Caco-2 (cell line): ENCODE data around the gene PPP1R3C. TPM values are rescaled to one million over a fixed set of nuclear protein-coding genes. Genes with fewer than 3 reads are reported as not detected.

Experiments
- BruUV-seq: library from RNA; stranded (reverse); fragments of 400-500 nt; replicated peaks from 2 replicates; lab custom pipeline; 2021; lab: Mats Ljungman, UMichigan
- CTCF ChIA-PET: fragments of 300-600 bp; sonication (Branson Sonifier 250); formaldehyde crosslinking; loops from one replicate; lab custom pipeline; 2022; ENCODE audit warnings: antibody characterized with exemption; lab: Charles Lee
- POLR2A ChIA-PET: fragments of 300-600 bp; sonication (Branson Sonifier 250); formaldehyde crosslinking; loops from one replicate; lab custom pipeline; 2022; ENCODE audit warnings: antibody characterized with exemption; lab: Charles Lee
- DNase-seq, 2 experiments: peaks; one replicate each; pipeline versions ENCODE4 v3.0.0 to v3.0.0-alpha.2; 2020 to 2022
- H3K27me3 ChIP-seq: replicated peaks from 2 replicates; pipeline ENCODE4 v1.6.0; 2011; ENCODE audit warnings: low read length; ENCODE audit not compliant: control insufficient read depth, insufficient read depth
- H3K36me3 ChIP-seq: 2 replicates; pipeline ENCODE4 v1.5.1; 2011; ENCODE audit warnings: low read length; ENCODE audit not compliant: control insufficient read depth, insufficient read depth
- H3K4me1 ChIP-seq: fragments of 250-450 bp; sonication (Bioruptor Pico); 2 replicates; pipeline ENCODE4 v1.5.1; 2020; ENCODE audit warnings: mild to moderate bottlenecking
- H3K4me3 ChIP-seq: 2 replicates; pipeline ENCODE4 v1.5.1; 2011; ENCODE audit warnings: low read depth, mild to moderate bottlenecking, control low read depth, low read length
- H3K9me3 ChIP-seq: fragments of 250-450 bp; sonication (Bioruptor Pico); 2 replicates; pipeline ENCODE4 v1.5.1; 2020; ENCODE audit warnings: mild to moderate bottlenecking, moderate library complexity
- H3K27ac Mint-ChIP-seq: one replicate; pipeline ENCODE4 v1.8.0; 2022; ENCODE audit warnings: mixed read lengths; ENCODE audit not compliant: unreplicated experiment
- H3K27me3 Mint-ChIP-seq: one replicate; pipeline ENCODE4 v1.8.0; 2022; ENCODE audit warnings: mixed read lengths; ENCODE audit not compliant: insufficient read depth, unreplicated experiment
- H3K36me3 Mint-ChIP-seq: one replicate; pipeline ENCODE4 v1.8.0; 2022; ENCODE audit warnings: mild to moderate bottlenecking, mixed read lengths; ENCODE audit not compliant: insufficient read depth, unreplicated experiment
- H3K4me1 Mint-ChIP-seq: one replicate; pipeline ENCODE4 v1.8.0; 2022; ENCODE audit warnings: low read depth, mixed read lengths; ENCODE audit not compliant: unreplicated experiment
- H3K4me3 Mint-ChIP-seq: one replicate; pipeline ENCODE4 v1.8.0; 2022; ENCODE audit warnings: mild to moderate bottlenecking, moderate library complexity, mixed read lengths; ENCODE audit not compliant: unreplicated experiment
- H3K9me3 Mint-ChIP-seq: one replicate; pipeline ENCODE4 v1.8.0; 2022; ENCODE audit warnings: mixed read lengths; ENCODE audit not compliant: unreplicated experiment
- CTCF ChIP-seq, 2 experiments: fragments of 200-600 bp in 1 of 2; IDR thresholded peaks; 1 replicate in 1 of 2; 2 replicates in 1 of 2; pipeline versions ENCODE4 v1.5.1 to v1.8.0; 2011 to 2022; ENCODE audit warnings: antibody characterized with exemption in 1 of 2, control low read depth in 1 of 2, inconsistent platforms in 1 of 2, low read depth in 1 of 2, low read length in 1 of 2, mild to moderate bottlenecking in 1 of 2, moderate library complexity in 1 of 2; ENCODE audit not compliant: insufficient read depth in 1 of 2, severe bottlenecking in 1 of 2, unreplicated experiment in 1 of 2
- intact Hi-C: fragments of 100-400 bp; cut with micrococcal nuclease; formaldehyde crosslinking; loops from one replicate; pipeline ENCODE4 v1.10.0; 2022; ENCODE audit not compliant: unreplicated experiment
- total RNA-seq: library from RNA; stranded (reverse); gene quantifications from 2 replicates; pipeline ENCODE4 v1.2.3, GENCODE V29; 2022

The PPP1R3C gene
- total RNA-seq, 1 experiment from 2014 or later, result not detected

DNA sequence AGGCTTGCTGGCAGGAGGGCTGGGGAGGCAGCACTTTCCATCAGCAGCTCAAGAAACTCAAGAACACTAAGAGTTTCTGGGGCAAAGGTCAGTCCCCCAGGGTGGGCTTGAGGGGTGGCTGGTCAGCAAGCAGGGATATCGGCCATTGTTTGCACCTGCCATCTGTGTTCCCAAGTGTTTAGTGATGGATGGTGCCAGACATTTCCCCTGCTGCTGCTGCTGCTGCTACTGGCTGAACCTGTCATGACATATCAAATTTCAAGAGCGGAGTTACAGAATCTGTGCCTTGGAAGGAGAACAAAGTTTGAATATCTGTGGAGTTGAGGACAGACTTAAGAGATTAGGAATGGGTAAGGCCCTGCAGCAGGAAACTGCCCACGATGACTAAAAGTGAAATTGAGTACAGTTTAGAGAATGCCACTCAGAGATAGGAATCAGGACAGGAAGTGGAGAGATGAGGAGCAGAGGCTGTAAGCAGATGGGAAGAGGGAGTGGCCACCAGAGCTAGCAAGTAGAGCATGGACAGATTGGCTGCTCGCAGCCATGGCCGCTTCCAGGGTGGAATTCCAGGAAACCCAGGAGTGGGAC is 39.2 kb upstream of the PPP1R3C start:
- ChIA-PET CTCF (no interaction called here), POLR2A (no interaction called here)
- intact Hi-C loops, result no loop called here
- Mint-ChIP-seq H3K4me1 (no peaks in the 10 kb centered on the region), H3K27me3 (no peaks in the 10 kb centered on the region), H3K4me3 (no peak overlapping the region), H3K9me3 (no peaks in the 10 kb centered on the region), H3K27ac (no peak overlapping the region), H3K36me3 (no peaks in the 10 kb centered on the region)
- Histone ChIP-seq H3K4me1 (no peaks in the 10 kb centered on the region), H3K9me3 (no peaks in the 10 kb centered on the region), H3K36me3 (no peaks in the 10 kb centered on the region), H3K4me3 (no peak overlapping the region), H3K27me3 (no peaks in the 10 kb centered on the region)
- DNase-seq, result no peak
- no TSS peak for BruUV-seq
- TF ChIP-seq CTCF (IDR thresholded peaks at IDR 0.05; ENCODE audit: insufficient read depth in 1 of 2, low read depth in 1 of 2, low read length in 1 of 2, severe bottlenecking in 1 of 2, unreplicated experiment in 1 of 2), result no peak

- no peaks in the 10 kb centered on the region for H3K9me3 ChIP-seq
- TF ChIP-seq CTCF (IDR thresholded peaks at IDR 0.05; ENCODE audit: insufficient read depth in 1 of 2, low read depth in 1 of 2, low read length in 1 of 2, severe bottlenecking in 1 of 2, unreplicated experiment in 1 of 2), result no peak
- H3K4me3 ChIP-seq, result no peak overlapping the region
- no peaks in the 10 kb centered on the region for H3K27me3 ChIP-seq
- no peaks in the 10 kb centered on the region for H3K4me1 ChIP-seq
- DNase-seq, result no peak
- H3K4me3 Mint-ChIP-seq, result no peak overlapping the region
- peaks cover 3% of the 10 kb centered on the region for H3K27me3 Mint-ChIP-seq
- H3K27ac Mint-ChIP-seq, result no peak overlapping the region
- H3K9me3 Mint-ChIP-seq, result no peaks in the 10 kb centered on the region
- ChIA-PET CTCF (no interaction called here), POLR2A (no interaction called here)
- H3K36me3 Mint-ChIP-seq, result no peaks in the 10 kb centered on the region
- H3K4me1 Mint-ChIP-seq, result no peaks in the 10 kb centered on the region
- no TSS peak for BruUV-seq
- intact Hi-C loops, result no loop called here
- H3K36me3 ChIP-seq, result no peaks in the 10 kb centered on the region
These were observed 36.0 kb upstream of the PPP1R3C start for GRCh38 chr10:91668913-91669312.

GRCh38 chr10:91665842-91666241 is 33.0 kb upstream of the PPP1R3C start:
- no peaks in the 10 kb centered on the region for H3K4me1 ChIP-seq
- CTCF ChIA-PET, result no interaction called here
- TF ChIP-seq CTCF (IDR thresholded peaks at IDR 0.05; ENCODE audit: insufficient read depth in 1 of 2, low read depth in 1 of 2, low read length in 1 of 2, severe bottlenecking in 1 of 2, unreplicated experiment in 1 of 2), result no peak
- Mint-ChIP-seq H3K9me3 (no peaks in the 10 kb centered on the region), H3K4me3 (no peak overlapping the region), H3K36me3 (no peaks in the 10 kb centered on the region), H3K27me3 (peaks cover 9% of the 10 kb centered on the region), H3K4me1 (no peaks in the 10 kb centered on the region), H3K27ac (no peak overlapping the region)
- DNase-seq, result no peak
- intact Hi-C loops, result no loop called here
- no peak overlapping the region for H3K4me3 ChIP-seq
- H3K36me3 ChIP-seq, result no peaks in the 10 kb centered on the region
- 0 out of 2 replicates have a peak, but pooled peaks cover 4% of the 10 kb centered on the region for H3K9me3 ChIP-seq
- POLR2A ChIA-PET, result no interaction called here
- H3K27me3 ChIP-seq, result no peaks in the 10 kb centered on the region
- no TSS peak for BruUV-seq
